Measurements from ENCODE around the gene DGKI.

Gene DGKI

GRCh38 chr7:137670222-137671064 is 176.3 kb downstream of the DGKI start:
- Histone ChIP-seq H3K27me3 (ENCODE audit: control insufficient read depth in 1 of 2, insufficient read depth in 2 of 2, low read length in 2 of 2) (no peaks in the 10 kb centered on the region), H3K9ac (ENCODE audit: low read length in 2 of 2) (no peak overlapping the region), H3K4me1 (ENCODE audit: control insufficient read depth, insufficient read depth, low read length) (peaks cover 5% of the 10 kb centered on the region), H3K27ac (ENCODE audit: low read length) (no peak overlapping the region), H3K4me3 (ENCODE audit: low read length in 2 of 2) (no peak overlapping the region), H3K36me3 (ENCODE audit: control insufficient read depth in 2 of 2, insufficient read depth in 2 of 2, low read length in 2 of 2) (no peaks in the 10 kb centered on the region), H3K9me3 (ENCODE audit: control insufficient read depth in 2 of 2, low read length in 2 of 2) (no peaks in the 10 kb centered on the region)

DNA sequence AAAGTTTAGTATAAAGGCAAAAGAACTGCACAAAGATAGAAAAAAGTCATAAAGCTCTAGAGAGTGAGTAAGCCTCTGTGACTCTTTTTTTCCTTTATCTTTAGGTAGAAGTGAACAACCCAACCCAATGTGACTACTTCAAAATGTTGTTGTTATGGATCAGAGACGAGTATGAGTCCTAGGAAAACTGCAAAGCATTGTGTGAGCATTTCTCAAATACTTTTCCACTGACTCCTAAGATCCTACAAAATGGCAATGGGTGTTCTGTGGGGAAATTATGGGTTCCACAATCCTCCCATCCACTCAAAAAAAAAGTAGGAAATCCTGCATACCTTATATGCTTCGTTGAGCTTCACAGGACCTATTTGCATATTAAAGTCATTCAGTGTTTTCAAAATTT is 177.1 kb downstream of the DGKI start:
- Histone ChIP-seq H3K27me3 (ENCODE audit: control insufficient read depth in 1 of 2, insufficient read depth in 2 of 2, low read length in 2 of 2) (no peaks in the 10 kb centered on the region), H3K4me1 (ENCODE audit: control insufficient read depth, insufficient read depth, low read length) (peaks cover 5% of the 10 kb centered on the region), H3K9ac (ENCODE audit: low read length in 2 of 2) (no peak overlapping the region), H3K9me3 (ENCODE audit: control insufficient read depth in 2 of 2, low read length in 2 of 2) (no peaks in the 10 kb centered on the region), H3K36me3 (ENCODE audit: control insufficient read depth in 2 of 2, insufficient read depth in 2 of 2, low read length in 2 of 2) (no peaks in the 10 kb centered on the region), H3K4me3 (ENCODE audit: low read length in 2 of 2) (no peak overlapping the region), H3K27ac (ENCODE audit: low read length) (no peak overlapping the region)

GRCh38 chr7:137668404-137668803 is 178.4 kb downstream of the DGKI start:
- H3K36me3 ChIP-seq (ENCODE audit: control insufficient read depth in 2 of 2, insufficient read depth in 2 of 2, low read length in 2 of 2), result no peaks in the 10 kb centered on the region

DNA sequence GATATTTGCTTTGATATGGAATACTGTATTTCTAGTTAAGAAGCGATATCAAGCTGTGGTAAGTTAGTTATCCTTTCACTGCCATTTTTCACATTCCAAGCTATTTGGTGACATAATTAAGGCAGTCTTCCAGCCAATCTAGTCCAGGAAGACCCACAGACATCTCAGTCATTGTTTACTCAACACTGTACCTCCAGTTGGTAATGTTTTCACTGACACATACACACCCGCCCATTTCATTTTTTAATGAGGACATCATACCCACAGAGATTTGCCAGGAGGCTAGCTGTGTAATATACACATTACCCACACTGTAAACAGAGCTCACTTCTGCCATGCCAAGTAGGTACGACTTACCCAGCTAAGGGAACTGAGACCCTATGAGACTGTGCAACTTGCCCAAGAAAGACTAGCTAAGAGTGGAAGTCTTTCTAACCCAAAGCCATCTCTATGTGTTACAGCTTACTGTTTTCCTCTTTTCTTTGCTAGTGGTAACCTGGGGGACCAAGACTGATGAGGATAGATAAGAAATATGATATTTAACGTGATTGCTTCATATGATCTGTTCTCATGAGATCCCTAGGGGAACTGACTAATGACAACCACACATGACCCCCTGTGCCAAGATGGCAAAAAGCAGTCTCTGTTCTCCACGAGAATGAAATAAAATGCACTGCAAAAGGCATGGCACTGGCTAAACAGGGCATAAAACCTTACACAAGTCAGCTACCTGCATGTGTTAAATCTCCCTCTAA is 179.0 kb downstream of the DGKI start:
- Histone ChIP-seq H3K4me3 (ENCODE audit: low read length in 2 of 2) (no peak overlapping the region), H3K36me3 (ENCODE audit: control insufficient read depth in 2 of 2, insufficient read depth in 2 of 2, low read length in 2 of 2) (no peaks in the 10 kb centered on the region), H3K4me1 (ENCODE audit: control insufficient read depth, insufficient read depth, low read length) (peaks cover 5% of the 10 kb centered on the region)

More at GRCh38 chr7:137668404-137668803, 178.4 kb downstream of the DGKI start:
- H3K4me3 ChIP-seq (ENCODE audit: low read length in 2 of 2), result no peak overlapping the region
- H3K4me1 ChIP-seq (ENCODE audit: control insufficient read depth, insufficient read depth, low read length), result peaks cover 5% of the 10 kb centered on the region
- H3K9ac ChIP-seq (ENCODE audit: low read length in 2 of 2), result no peak overlapping the region
- no peaks in the 10 kb centered on the region for H3K27me3 ChIP-seq (ENCODE audit: control insufficient read depth in 1 of 2, insufficient read depth in 2 of 2, low read length in 2 of 2)
- no peak overlapping the region for H3K27ac ChIP-seq (ENCODE audit: low read length)
- no peaks in the 10 kb centered on the region for H3K9me3 ChIP-seq (ENCODE audit: control insufficient read depth in 2 of 2, low read length in 2 of 2)

DNA sequence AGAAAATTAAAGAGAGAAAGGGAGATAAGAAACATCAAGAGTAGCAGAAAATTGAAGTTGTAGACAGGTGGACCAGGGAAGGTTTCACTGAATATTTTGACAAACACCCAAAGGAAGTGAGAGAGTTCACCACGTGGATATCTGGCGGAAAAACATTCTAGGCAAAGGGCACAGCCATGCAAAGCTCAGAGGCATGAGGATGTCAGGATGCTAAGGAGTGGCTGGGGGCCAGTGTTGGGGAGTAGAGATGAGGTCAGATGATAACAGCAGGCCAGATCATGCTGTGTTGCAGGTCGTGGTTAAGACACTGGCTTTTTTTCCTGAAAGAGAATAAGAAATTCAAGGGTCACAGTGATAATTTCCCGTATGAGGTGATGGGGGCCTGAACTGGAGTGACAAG is 181.9 kb downstream of the DGKI start:
- Histone ChIP-seq H3K36me3 (ENCODE audit: control insufficient read depth in 2 of 2, insufficient read depth in 2 of 2, low read length in 2 of 2) (no peaks in the 10 kb centered on the region), H3K27ac (ENCODE audit: low read length) (no peak overlapping the region), H3K4me1 (ENCODE audit: control insufficient read depth, insufficient read depth, low read length) (peaks cover 5% of the 10 kb centered on the region), H3K27me3 (ENCODE audit: control insufficient read depth in 1 of 2, insufficient read depth in 2 of 2, low read length in 2 of 2) (peaks cover 0 to 6% of the 10 kb centered on the region in 2 donors), H3K9me3 (ENCODE audit: control insufficient read depth in 2 of 2, low read length in 2 of 2) (no peaks in the 10 kb centered on the region), H3K4me3 (ENCODE audit: low read length in 2 of 2) (no peak overlapping the region), H3K9ac (ENCODE audit: low read length in 2 of 2) (no peak overlapping the region)

More for the DNA sequence above, 179.0 kb downstream of the DGKI start:
- Histone ChIP-seq H3K27me3 (ENCODE audit: control insufficient read depth in 1 of 2, insufficient read depth in 2 of 2, low read length in 2 of 2) (no peaks in the 10 kb centered on the region), H3K9me3 (ENCODE audit: control insufficient read depth in 2 of 2, low read length in 2 of 2) (no peaks in the 10 kb centered on the region), H3K9ac (ENCODE audit: low read length in 2 of 2) (no peak overlapping the region), H3K27ac (ENCODE audit: low read length) (no peak overlapping the region)

DNA sequence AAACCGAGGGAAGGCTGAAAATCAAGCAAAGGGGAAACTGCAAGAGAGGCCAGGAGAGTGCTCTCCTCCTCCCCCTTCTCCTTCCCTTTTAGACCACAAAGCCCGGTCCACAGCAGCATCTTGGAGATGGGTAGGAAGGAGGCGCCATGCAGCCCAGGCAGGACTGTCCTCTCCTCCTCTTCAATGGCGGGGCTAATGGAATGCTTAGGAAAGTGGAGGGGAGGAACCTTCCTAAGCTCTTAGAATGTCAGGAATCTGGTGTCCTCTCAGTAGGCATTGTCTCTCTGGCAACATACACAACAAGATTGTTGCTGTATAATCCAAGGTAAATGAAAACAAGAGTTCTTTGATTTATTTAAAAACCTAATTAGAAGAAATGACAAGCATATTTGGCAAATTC is 185.1 kb downstream of the DGKI start:
- no peaks in the 10 kb centered on the region for H3K36me3 ChIP-seq (ENCODE audit: control insufficient read depth in 2 of 2, insufficient read depth in 2 of 2, low read length in 2 of 2)
- no peak overlapping the region for H3K4me3 ChIP-seq (ENCODE audit: low read length in 2 of 2)
- H3K27ac ChIP-seq (ENCODE audit: low read length), result no peak overlapping the region
- no peaks in the 10 kb centered on the region for H3K9me3 ChIP-seq (ENCODE audit: control insufficient read depth in 2 of 2, low read length in 2 of 2)
- H3K4me1 ChIP-seq (ENCODE audit: control insufficient read depth, insufficient read depth, low read length), result no peaks in the 10 kb centered on the region
- peaks cover 0 to 6% of the 10 kb centered on the region in 2 donors for H3K27me3 ChIP-seq (ENCODE audit: control insufficient read depth in 1 of 2, insufficient read depth in 2 of 2, low read length in 2 of 2)
- no peak overlapping the region for H3K9ac ChIP-seq (ENCODE audit: low read length in 2 of 2)

- H3K27ac ChIP-seq (ENCODE audit: low read length), result no peak overlapping the region
- H3K4me1 ChIP-seq (ENCODE audit: control insufficient read depth, insufficient read depth, low read length), result no peaks in the 10 kb centered on the region
- H3K9ac ChIP-seq (ENCODE audit: low read length in 2 of 2), result no peak overlapping the region
- H3K4me3 ChIP-seq (ENCODE audit: low read length in 2 of 2), result no peak overlapping the region
- H3K9me3 ChIP-seq (ENCODE audit: control insufficient read depth in 2 of 2, low read length in 2 of 2), result no peaks in the 10 kb centered on the region
- no peaks in the 10 kb centered on the region for H3K36me3 ChIP-seq (ENCODE audit: control insufficient read depth in 2 of 2, insufficient read depth in 2 of 2, low read length in 2 of 2)
- H3K27me3 ChIP-seq (ENCODE audit: control insufficient read depth in 1 of 2, insufficient read depth in 2 of 2, low read length in 2 of 2), result peaks cover 0 to 6% of the 10 kb centered on the region in 2 donors
Observed at GRCh38 chr7:137658190-137658900, 188.4 kb downstream of the DGKI start.

GRCh38 chr7:137657476-137658189 is 189.1 kb downstream of the DGKI start:
- Histone ChIP-seq H3K9me3 (ENCODE audit: control insufficient read depth in 2 of 2, low read length in 2 of 2) (no peaks in the 10 kb centered on the region), H3K27me3 (ENCODE audit: control insufficient read depth in 1 of 2, insufficient read depth in 2 of 2, low read length in 2 of 2) (peaks cover 0 to 6% of the 10 kb centered on the region in 2 donors), H3K36me3 (ENCODE audit: control insufficient read depth in 2 of 2, insufficient read depth in 2 of 2, low read length in 2 of 2) (no peaks in the 10 kb centered on the region), H3K9ac (ENCODE audit: low read length in 2 of 2) (no peak overlapping the region), H3K4me3 (ENCODE audit: low read length in 2 of 2) (no peak overlapping the region), H3K27ac (ENCODE audit: low read length) (no peak overlapping the region), H3K4me1 (ENCODE audit: control insufficient read depth, insufficient read depth, low read length) (no peaks in the 10 kb centered on the region)

GRCh38 chr7:137656850-137657232 is 189.9 kb downstream of the DGKI start:
- Histone ChIP-seq H3K4me3 (ENCODE audit: low read length in 2 of 2) (no peak overlapping the region), H3K4me1 (ENCODE audit: control insufficient read depth, insufficient read depth, low read length) (no peaks in the 10 kb centered on the region), H3K27me3 (ENCODE audit: control insufficient read depth in 1 of 2, insufficient read depth in 2 of 2, low read length in 2 of 2) (peaks cover 0 to 6% of the 10 kb centered on the region in 2 donors), H3K36me3 (ENCODE audit: control insufficient read depth in 2 of 2, insufficient read depth in 2 of 2, low read length in 2 of 2) (no peaks in the 10 kb centered on the region), H3K27ac (ENCODE audit: low read length) (no peak overlapping the region), H3K9me3 (ENCODE audit: control insufficient read depth in 2 of 2, low read length in 2 of 2) (no peaks in the 10 kb centered on the region), H3K9ac (ENCODE audit: low read length in 2 of 2) (no peak overlapping the region)

- peaks cover 0 to 3% of the 10 kb centered on the region in 2 donors for H3K27me3 ChIP-seq (ENCODE audit: control insufficient read depth in 1 of 2, insufficient read depth in 2 of 2, low read length in 2 of 2)
Observed at GRCh38 chr7:137656227-137656849, 190.4 kb downstream of the DGKI start.

More at GRCh38 chr7:137656227-137656849, 190.4 kb downstream of the DGKI start:
- Histone ChIP-seq H3K9ac (ENCODE audit: low read length in 2 of 2) (no peak overlapping the region), H3K27ac (ENCODE audit: low read length) (no peak overlapping the region), H3K4me3 (ENCODE audit: low read length in 2 of 2) (no peak overlapping the region), H3K4me1 (ENCODE audit: control insufficient read depth, insufficient read depth, low read length) (no peaks in the 10 kb centered on the region), H3K9me3 (ENCODE audit: control insufficient read depth in 2 of 2, low read length in 2 of 2) (no peaks in the 10 kb centered on the region), H3K36me3 (ENCODE audit: control insufficient read depth in 2 of 2, insufficient read depth in 2 of 2, low read length in 2 of 2) (no peaks in the 10 kb centered on the region)

All from stomach smooth muscle (tissue), 2 donors.